H9 (cell line): ENCODE data around the gene MCM3AP. TPM values are rescaled to one million over a fixed set of nuclear protein-coding genes. Genes with fewer than 3 reads are reported as not detected.

Experiments
- DNase-seq: peaks from one replicate; pipeline ENCODE4 v3.0.0-alpha.2; 2017
- H2AFZ ChIP-seq: one replicate; pipeline ENCODE4 v1.6.1; 2013; ENCODE audit warnings: mild to moderate bottlenecking, low read length, control low read depth, moderate library complexity
- H2AK5ac ChIP-seq: 2 replicates; pipeline ENCODE4 v1.6.1; 2013; ENCODE audit warnings: low read length, control low read depth, mixed read lengths; ENCODE audit not compliant: insufficient read length
- H2BK120ac ChIP-seq: one replicate; pipeline ENCODE4 v1.6.1; 2013; ENCODE audit warnings: low read depth, mild to moderate bottlenecking, low read length, control low read depth, inconsistent platforms; ENCODE audit not compliant: poor library complexity, severe bottlenecking
- H2BK12ac ChIP-seq: 2 replicates; pipeline ENCODE4 v1.6.1; 2013; ENCODE audit warnings: low read length, control low read depth, mixed read lengths, low read depth; ENCODE audit not compliant: insufficient read length
- H2BK15ac ChIP-seq: 2 replicates; pipeline ENCODE4 v1.6.1; 2013; ENCODE audit warnings: low read depth, low read length, control low read depth
- H2BK20ac ChIP-seq: one replicate; pipeline ENCODE4 v1.6.1; 2013; ENCODE audit warnings: low read depth, mild to moderate bottlenecking, low read length, control low read depth, inconsistent platforms; ENCODE audit not compliant: poor library complexity, severe bottlenecking
- H2BK5ac ChIP-seq: 2 replicates; pipeline ENCODE4 v1.6.1; 2013; ENCODE audit warnings: low read length, control low read depth, mixed read lengths; ENCODE audit not compliant: insufficient read length
- H3K14ac ChIP-seq: 2 replicates; pipeline ENCODE4 v1.6.1; 2013; ENCODE audit warnings: low read length, control low read depth; ENCODE audit not compliant: insufficient read depth
- H3K18ac ChIP-seq: 2 replicates; pipeline ENCODE4 v1.6.1; 2013; ENCODE audit warnings: low read depth, mild to moderate bottlenecking, mixed read lengths, low read length, control low read depth; ENCODE audit not compliant: insufficient read length
- H3K23ac ChIP-seq: 2 replicates; pipeline ENCODE4 v1.6.1; 2013; ENCODE audit warnings: low read length, control low read depth, mixed read lengths, low read depth; ENCODE audit not compliant: insufficient read length
- H3K23me2 ChIP-seq: 2 replicates; pipeline ENCODE4 v1.6.1; 2013; ENCODE audit warnings: low read depth, mild to moderate bottlenecking, mixed read lengths, low read length, control low read depth; ENCODE audit not compliant: insufficient read length, poor library complexity, severe bottlenecking
- H3K27ac ChIP-seq: 2 replicates; pipeline ENCODE4 v1.5.1; 2013; ENCODE audit warnings: low read length, control low read depth, mixed read lengths, low read depth; ENCODE audit not compliant: insufficient read length
- H3K27me3 ChIP-seq: 2 replicates; pipeline ENCODE4 v1.6.1; 2013; ENCODE audit warnings: low read length, control low read depth, inconsistent platforms; ENCODE audit not compliant: insufficient read depth
- H3K4ac ChIP-seq: 2 replicates; pipeline ENCODE4 v1.6.1; 2013; ENCODE audit warnings: low read depth, mild to moderate bottlenecking, control low read depth, inconsistent platforms, low read length, moderate library complexity
- H3K4me1 ChIP-seq: 2 replicates; pipeline ENCODE4 v1.6.1; 2013; ENCODE audit warnings: low read length, control low read depth, inconsistent platforms; ENCODE audit not compliant: insufficient read depth
- H3K4me2 ChIP-seq: 2 replicates; pipeline ENCODE4 v1.6.1; 2013; ENCODE audit warnings: low read length, control low read depth, mixed read lengths; ENCODE audit not compliant: insufficient read length, insufficient read depth
- H3K56ac ChIP-seq: 2 replicates; pipeline ENCODE4 v1.6.1; 2013; ENCODE audit warnings: low read depth, mild to moderate bottlenecking, mixed read lengths, low read length, control low read depth; ENCODE audit not compliant: insufficient read length
- H3K79me1 ChIP-seq: 2 replicates; pipeline ENCODE4 v1.6.1; 2013; ENCODE audit warnings: low read depth, mild to moderate bottlenecking, moderate library complexity, low read length, control low read depth, inconsistent platforms; ENCODE audit not compliant: insufficient read depth, poor library complexity, severe bottlenecking
- H3K79me2 ChIP-seq: 2 replicates; pipeline ENCODE4 v1.6.1; 2013; ENCODE audit warnings: low read length, control low read depth, inconsistent platforms; ENCODE audit not compliant: insufficient read depth
- H3K9ac ChIP-seq: 2 replicates; pipeline ENCODE4 v1.6.1; 2013; ENCODE audit warnings: low read length, control low read depth, mixed read lengths; ENCODE audit not compliant: insufficient read length; ENCODE audit errors: extremely low read depth
- H3K9me3 ChIP-seq: one replicate; pipeline ENCODE4 v1.6.1; 2013; ENCODE audit warnings: low read depth, low read length, inconsistent platforms; ENCODE audit not compliant: control insufficient read depth
- H3T11ph ChIP-seq: one replicate; pipeline ENCODE4 v1.6.1; 2013; ENCODE audit warnings: mild to moderate bottlenecking, low read length, control low read depth, inconsistent platforms
- H4K20me1 ChIP-seq: one replicate; pipeline ENCODE4 v1.6.1; 2013; ENCODE audit not compliant: control insufficient read depth, insufficient read length, insufficient read depth
- H4K5ac ChIP-seq: 2 replicates; pipeline ENCODE4 v1.6.1; 2013; ENCODE audit warnings: low read depth, mild to moderate bottlenecking, mixed read lengths, low read length, control low read depth; ENCODE audit not compliant: insufficient read length
- H4K8ac ChIP-seq: replicated peaks from 2 replicates; pipeline ENCODE4 v1.6.1; 2013; ENCODE audit warnings: low read length, control low read depth, mixed read lengths, low read depth; ENCODE audit not compliant: insufficient read length
- H4K91ac ChIP-seq: 2 replicates; pipeline ENCODE4 v1.6.1; 2013; ENCODE audit warnings: low read depth, mild to moderate bottlenecking, moderate library complexity, mixed read lengths, low read length, control low read depth; ENCODE audit not compliant: insufficient read length
- H3K27ac Mint-ChIP-seq, 3 experiments: 2 replicates in 2 of 3; 3 replicates in 1 of 3; pipeline ENCODE4 v1.8.0; 2020 to 2021; ENCODE audit warnings: mixed read lengths in 3 of 3, mild to moderate bottlenecking in 1 of 3, moderate library complexity in 1 of 3
- H3K27me3 Mint-ChIP-seq: 2 replicates; pipeline ENCODE4 v1.8.0; 2021; ENCODE audit warnings: low read depth, mild to moderate bottlenecking, moderate library complexity, mixed read lengths
- H3K36me3 Mint-ChIP-seq, 3 experiments: 2 replicates in 2 of 3; 3 replicates in 1 of 3; pipeline ENCODE4 v1.8.0; 2020 to 2021; ENCODE audit warnings: low read depth in 3 of 3, mixed read lengths in 3 of 3; ENCODE audit not compliant: insufficient read depth in 1 of 3
- H3K4me1 Mint-ChIP-seq, 2 experiments: 2 replicates each; pipeline ENCODE4 v1.8.0; 2020; ENCODE audit warnings: mixed read lengths in 2 of 2
- H3K4me3 Mint-ChIP-seq, 2 experiments: 2 replicates in 1 of 2; 3 replicates in 1 of 2; pipeline ENCODE4 v1.8.0; 2020 to 2021; ENCODE audit warnings: mild to moderate bottlenecking in 2 of 2, mixed read lengths in 2 of 2, moderate library complexity in 1 of 2
- H3K9me3 Mint-ChIP-seq, 2 experiments: 2 replicates in 1 of 2; 3 replicates in 1 of 2; pipeline ENCODE4 v1.8.0; 2020; ENCODE audit warnings: mild to moderate bottlenecking in 2 of 2, mixed read lengths in 2 of 2, moderate library complexity in 1 of 2
- WGBS: extraction: QIAGEN DNeasy Blood & Tissue Kit; methylation state at CpG from one replicate; pipeline ENCODE4 v1.1.7; 2013; ENCODE audit warnings: missing lambda C conversion rate, low lambda C conversion rate, mixed read lengths; ENCODE audit not compliant: insufficient read length; ENCODE audit errors: extremely low coverage; 5-methylcytosine and 5-hydroxymethylcytosine counted together
- total RNA-seq: library from RNA; stranded (reverse); gene quantifications from 2 replicates; pipeline ENCODE4 v1.2.1, GENCODE V29; 2021
- TF ChIP-seq, protein P1 (sequence below): fragments of 200-600 bp; sonication (generic); conservative IDR thresholded peaks from 3 replicates; pipeline ENCODE4 v1.8.0; 2021; ENCODE audit warnings: antibody characterized with exemption, mild to moderate bottlenecking

MCM3AP gene
- total RNA-seq, 1 experiment from 2014 or later, result 124 TPM

DNA sequence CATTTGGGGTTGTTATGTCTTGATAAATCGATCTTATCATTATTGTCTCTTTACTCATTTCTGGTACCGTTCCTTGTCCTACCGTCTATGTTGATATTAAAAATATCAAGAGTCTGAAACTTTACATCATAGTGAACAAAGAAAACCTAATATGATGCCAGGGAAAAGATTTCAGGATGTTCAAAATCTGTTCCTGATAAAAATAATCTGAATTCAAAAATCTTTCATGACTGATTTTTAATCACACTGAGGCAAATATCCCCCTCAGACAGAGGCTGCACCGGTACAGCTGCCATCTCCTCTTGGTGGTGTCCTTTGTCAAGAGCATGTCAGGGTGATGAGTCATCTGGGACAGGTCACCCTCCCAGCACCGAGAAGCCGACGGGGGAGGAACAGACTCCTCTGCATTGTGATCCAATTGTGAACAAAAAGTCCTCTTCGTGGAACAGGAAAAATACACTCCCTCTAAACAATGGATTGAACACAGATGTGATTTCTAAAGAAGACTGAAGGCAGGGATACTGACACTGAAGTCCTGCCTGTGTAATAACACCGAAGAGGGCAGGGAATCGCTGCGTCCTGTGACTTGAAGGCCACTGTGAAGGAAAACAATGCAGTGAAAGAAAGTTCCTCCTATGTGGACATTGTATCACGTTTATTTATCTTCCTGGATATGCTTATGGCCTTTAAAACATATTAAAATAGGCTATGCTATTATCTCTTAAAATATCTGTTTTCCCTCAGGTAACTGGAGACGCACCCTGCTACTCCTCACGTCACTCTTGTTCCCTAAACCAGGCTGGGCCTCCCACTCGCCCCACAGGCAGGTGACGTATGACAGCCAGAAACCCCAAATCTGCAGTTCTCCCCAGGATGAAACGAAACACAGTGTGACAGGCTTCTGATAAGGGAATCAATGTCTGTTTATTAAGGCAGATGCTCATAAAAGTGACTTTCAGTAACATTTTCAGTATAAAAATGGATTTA, 96.9 kb downstream of the MCM3AP start:
- peaks cover 20 to 29% of the 10 kb centered on the region in 2 experiments for H3K4me1 Mint-ChIP-seq

More for the DNA sequence above, 96.9 kb downstream of the MCM3AP start:
- Histone ChIP-seq H2BK5ac (no peak overlapping the region), H3K23ac (no peak overlapping the region), H3K14ac (no peak overlapping the region), H3K9ac (no peak overlapping the region), H3K56ac (no peak overlapping the region), H2BK20ac (no peak overlapping the region), H3K18ac (no peak overlapping the region), H4K8ac (no peak overlapping the region), H3K4me1 (peaks cover 4% of the 10 kb centered on the region; the same call in 1 of the 2 replicates), H4K91ac (no peak overlapping the region), H3K9me3 (no peaks in the 10 kb centered on the region), H3K27me3 (no peaks in the 10 kb centered on the region), H3K79me1 (no peaks in the 10 kb centered on the region), H4K5ac (no peak overlapping the region), H4K20me1 (no peaks in the 10 kb centered on the region), H3K23me2 (peaks cover 7% of the 10 kb centered on the region), H3K4ac (no peak overlapping the region), H2AFZ (no peak overlapping the region), H3T11ph (no peak overlapping the region), H3K27ac (no peak overlapping the region), H3K4me2 (no peak overlapping the region), H2BK120ac (no peak overlapping the region), H3K79me2 (no peaks in the 10 kb centered on the region), H2BK15ac (no peak overlapping the region), H2AK5ac (no peak overlapping the region), H2BK12ac (no peak overlapping the region)
- TF ChIP-seq, protein P1, sequence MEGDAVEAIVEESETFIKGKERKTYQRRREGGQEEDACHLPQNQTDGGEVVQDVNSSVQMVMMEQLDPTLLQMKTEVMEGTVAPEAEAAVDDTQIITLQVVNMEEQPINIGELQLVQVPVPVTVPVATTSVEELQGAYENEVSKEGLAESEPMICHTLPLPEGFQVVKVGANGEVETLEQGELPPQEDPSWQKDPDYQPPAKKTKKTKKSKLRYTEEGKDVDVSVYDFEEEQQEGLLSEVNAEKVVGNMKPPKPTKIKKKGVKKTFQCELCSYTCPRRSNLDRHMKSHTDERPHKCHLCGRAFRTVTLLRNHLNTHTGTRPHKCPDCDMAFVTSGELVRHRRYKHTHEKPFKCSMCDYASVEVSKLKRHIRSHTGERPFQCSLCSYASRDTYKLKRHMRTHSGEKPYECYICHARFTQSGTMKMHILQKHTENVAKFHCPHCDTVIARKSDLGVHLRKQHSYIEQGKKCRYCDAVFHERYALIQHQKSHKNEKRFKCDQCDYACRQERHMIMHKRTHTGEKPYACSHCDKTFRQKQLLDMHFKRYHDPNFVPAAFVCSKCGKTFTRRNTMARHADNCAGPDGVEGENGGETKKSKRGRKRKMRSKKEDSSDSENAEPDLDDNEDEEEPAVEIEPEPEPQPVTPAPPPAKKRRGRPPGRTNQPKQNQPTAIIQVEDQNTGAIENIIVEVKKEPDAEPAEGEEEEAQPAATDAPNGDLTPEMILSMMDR, result no peak
- no CpG with 5 or more reads among the region's 17 CpGs for WGBS
- no peaks in the 10 kb centered on the region for H3K27me3 Mint-ChIP-seq
- H3K27ac Mint-ChIP-seq, result peak overlapping the region; percentile 4 to 92 (median 60); a peak in 4 of 7 replicates
- peaks cover 15 to 27% (median 23%) of the 10 kb centered on the region in 3 experiments; a peak in 6 of 7 replicates for H3K36me3 Mint-ChIP-seq
- DNase-seq, result peak; percentile 63
- no peaks in the 10 kb centered on the region for H3K9me3 Mint-ChIP-seq
- no peak overlapping the region for H3K4me3 Mint-ChIP-seq
